OCI-LY1 (cell line): ENCODE measurements around the gene COX4I1.

Experiments used
- H2AFZ ChIP-seq: fragments of 200-600 bp; sonication (generic), shearing (Covaris generic); 2 replicates; pipeline ENCODE4 v1.6.0; 2014; ENCODE audit warnings: antibody characterized with exemption, mild to moderate bottlenecking, low read length
- H3F3A ChIP-seq: fragments of 200-600 bp; sonication (generic), shearing (Covaris generic); 2 replicates; pipeline ENCODE4 v1.6.0; 2014; ENCODE audit warnings: mild to moderate bottlenecking, antibody characterized with exemption, low read length, moderate library complexity; ENCODE audit not compliant: insufficient read depth
- H3K27ac ChIP-seq: fragments of 200-600 bp; sonication (generic); 2 replicates; pipeline ENCODE4 v1.5.1; 2014; ENCODE audit warnings: low read length, mixed run types, mild to moderate bottlenecking, low read depth; ENCODE audit not compliant: poor library complexity, severe bottlenecking
- H3K27me3 ChIP-seq: fragments of 200-600 bp; sonication (generic); 2 replicates; pipeline ENCODE4 v1.6.0; 2014; ENCODE audit warnings: antibody characterized with exemption, mild to moderate bottlenecking, low read length, moderate library complexity; ENCODE audit not compliant: insufficient read depth
- H3K36me3 ChIP-seq: fragments of 200-600 bp; sonication (generic); 2 replicates; pipeline ENCODE4 v1.6.1; 2014; ENCODE audit warnings: mild to moderate bottlenecking, antibody characterized with exemption, low read length, moderate library complexity, mixed read lengths; ENCODE audit not compliant: insufficient read depth
- H3K4me1 ChIP-seq: fragments of 200-600 bp; sonication (generic); 2 replicates; pipeline ENCODE4 v1.5.1; 2014; ENCODE audit warnings: mild to moderate bottlenecking, low read length, moderate library complexity; ENCODE audit not compliant: insufficient read depth, severe bottlenecking
- H3K4me2 ChIP-seq: fragments of 200-600 bp; sonication (generic), shearing (Covaris generic); 2 replicates; pipeline ENCODE4 v1.6.1; 2014; ENCODE audit warnings: low read length
- H3K4me3 ChIP-seq: fragments of 200-600 bp; sonication (generic); 2 replicates; pipeline ENCODE4 v1.5.1; 2014; ENCODE audit warnings: low read length, low read depth, mild to moderate bottlenecking, mixed read lengths; ENCODE audit not compliant: poor library complexity, severe bottlenecking
- H3K79me2 ChIP-seq: fragments of 200-600 bp; shearing (Covaris generic); 2 replicates; pipeline ENCODE4 v1.6.1; 2016; ENCODE audit warnings: mixed run types, low read length, mixed read lengths; ENCODE audit not compliant: insufficient read depth
- H3K9ac ChIP-seq: fragments of 200-600 bp; sonication (generic), shearing (Covaris generic); 2 replicates; pipeline ENCODE4 v1.6.1; 2014; ENCODE audit warnings: mild to moderate bottlenecking, low read length, mixed read lengths
- H3K9me2 ChIP-seq: fragments of 200-600 bp; sonication (generic), shearing (Covaris generic); 2 replicates; pipeline ENCODE4 v1.6.1; 2014; ENCODE audit warnings: low read depth, mild to moderate bottlenecking, low read length, mixed read lengths
- H3K9me3 ChIP-seq: fragments of 200-600 bp; shearing (Covaris generic); 2 replicates; pipeline ENCODE4 v1.6.1; 2014; ENCODE audit warnings: low read length, mixed read lengths
- H4K20me1 ChIP-seq: fragments of 200-600 bp; sonication (generic), shearing (Covaris generic); 2 replicates; pipeline ENCODE4 v1.6.0; 2016; ENCODE audit warnings: mild to moderate bottlenecking, low read length; ENCODE audit not compliant: insufficient read depth
- CTCF ChIP-seq: fragments of 200-600 bp; sonication (generic), shearing (Covaris generic); IDR thresholded peaks from 2 replicates; pipeline ENCODE4 v1.5.1; 2017; ENCODE audit warnings: mild to moderate bottlenecking, antibody characterized with exemption, low read length, moderate library complexity, mixed read lengths
- EZH2 ChIP-seq: fragments of 200-600 bp; sonication (generic), shearing (Covaris generic); IDR thresholded peaks from 2 replicates; pipeline ENCODE4 v1.8.0; 2017; ENCODE audit warnings: borderline replicate concordance, mixed run types, mild to moderate bottlenecking, antibody characterized with exemption, low read length, moderate library complexity, mixed read lengths

The COX4I1 gene

GRCh38 chr16:85845266-85845665 lies 45.8 kb downstream of the COX4I1 start:
- Histone ChIP-seq H4K20me1 (no peaks in the 10 kb centered on the region), H3K36me3 (no peaks in the 10 kb centered on the region), H3F3A (no peaks in the 10 kb centered on the region), H3K9me2 (no peaks in the 10 kb centered on the region), H3K27me3 (peaks cover 9% of the 10 kb centered on the region; the same call in 1 of the 2 replicates), H3K4me3 (no peak overlapping the region), H3K79me2 (no peaks in the 10 kb centered on the region), H3K9ac (no peak overlapping the region), H3K4me2 (no peak overlapping the region), H3K4me1 (no peaks in the 10 kb centered on the region), H3K27ac (no peak overlapping the region), H2AFZ (no peak overlapping the region), H3K9me3 (no peaks in the 10 kb centered on the region)
- TF ChIP-seq EZH2, result no peak
- TF ChIP-seq CTCF, result no peak

DNA sequence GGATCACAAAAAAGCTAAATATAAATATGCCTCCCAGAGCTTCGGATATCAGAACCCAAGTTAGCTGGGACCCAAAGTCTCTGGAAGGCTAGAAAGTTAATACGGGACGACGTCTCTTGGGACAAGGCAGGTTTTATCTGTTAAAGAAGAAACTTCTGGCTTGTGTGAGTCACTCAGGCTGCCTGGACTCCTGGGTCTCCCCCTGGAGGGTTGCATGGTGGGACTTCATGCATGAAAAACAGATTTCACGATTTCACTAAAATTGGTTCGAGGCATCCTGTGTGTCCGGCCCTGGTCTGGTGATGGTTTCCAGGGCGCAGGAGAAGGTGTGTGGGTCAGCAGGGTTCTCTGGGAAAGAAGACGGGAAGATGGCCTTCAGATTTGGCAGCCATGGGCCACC lies 47.0 kb downstream of the COX4I1 start:
- Histone ChIP-seq H3F3A (no peaks in the 10 kb centered on the region), H3K9me3 (no peaks in the 10 kb centered on the region), H3K79me2 (no peaks in the 10 kb centered on the region), H3K36me3 (no peaks in the 10 kb centered on the region), H3K4me2 (no peak overlapping the region), H3K4me3 (no peak overlapping the region), H3K9ac (no peak overlapping the region), H3K27me3 (peaks cover 9% of the 10 kb centered on the region; the same call in 1 of the 2 replicates), H4K20me1 (no peaks in the 10 kb centered on the region), H3K4me1 (no peaks in the 10 kb centered on the region), H2AFZ (no peak overlapping the region), H3K27ac (no peak overlapping the region), H3K9me2 (no peaks in the 10 kb centered on the region)
- no peak for TF ChIP-seq CTCF
- no peak for TF ChIP-seq EZH2

- no peaks in the 10 kb centered on the region for H3K79me2 ChIP-seq
- no peak overlapping the region for H3K27ac ChIP-seq
- H3K4me3 ChIP-seq, result no peak overlapping the region
- H3F3A ChIP-seq, result no peaks in the 10 kb centered on the region
- no peaks in the 10 kb centered on the region for H3K9me3 ChIP-seq
- peaks cover 9% of the 10 kb centered on the region; the same call in 1 of the 2 replicates for H3K27me3 ChIP-seq
- H2AFZ ChIP-seq, result no peak overlapping the region
- no peaks in the 10 kb centered on the region for H3K36me3 ChIP-seq
- no peaks in the 10 kb centered on the region for H3K4me1 ChIP-seq
- H4K20me1 ChIP-seq, result no peaks in the 10 kb centered on the region
- no peak overlapping the region for H3K4me2 ChIP-seq
- H3K9ac ChIP-seq, result no peak overlapping the region
- no peaks in the 10 kb centered on the region for H3K9me2 ChIP-seq
- TF ChIP-seq EZH2, result no peak
- no peak for TF ChIP-seq CTCF
Observed at GRCh38 chr16:85847036-85847435, 47.5 kb downstream of the COX4I1 start.
